BJ (cell line): ENCODE results near the gene PAM. TPM values are rescaled to one million over a fixed set of nuclear protein-coding genes. Genes with fewer than 3 reads are reported as not detected.

ENCODE experiments used
- CTCF ChIA-PET: fragments of 350-600 bp; formaldehyde crosslinking; extraction: SDS; loops from one replicate; lab custom pipeline; 2021; ENCODE audit warnings: antibody characterized with exemption, inconsistent platforms; lab: Yijun Ruan, JAX
- POLR2A ChIA-PET: fragments of 300-600 bp; sonication (Branson Sonifier 250); formaldehyde crosslinking; extraction: SDS; loops from one replicate; lab custom pipeline; 2021; ENCODE audit warnings: antibody characterized with exemption; lab: Charles Lee
- DNase-seq: peaks from one replicate; pipeline ENCODE4 v3.0.0-alpha.2; 2011; ENCODE audit warnings: low read depth
- H3K27me3 ChIP-seq: 2 replicates; pipeline ENCODE4 v1.6.0; 2011; ENCODE audit warnings: low read length; ENCODE audit not compliant: control insufficient read depth, insufficient read depth
- H3K36me3 ChIP-seq: 2 replicates; pipeline ENCODE4 v1.5.1; 2011; ENCODE audit warnings: low read length; ENCODE audit not compliant: control insufficient read depth, insufficient read depth
- H3K4me3 ChIP-seq: 2 replicates; pipeline ENCODE4 v1.5.1; 2011; ENCODE audit warnings: low read depth, mild to moderate bottlenecking, control low read depth, low read length
- polyA plus RNA-seq: library from polyadenylated mRNA; depleted of rRNA; stranded (reverse); fragments of >200 nt; gene quantifications from 2 replicates; pipeline ENCODE4 v1.2.3, GENCODE V29; 2011
- TF ChIP-seq, protein P1 (sequence below): IDR thresholded peaks from 2 replicates; pipeline ENCODE4 v1.5.1; 2011; ENCODE audit warnings: low read depth, mild to moderate bottlenecking, control low read depth, inconsistent platforms, low read length, moderate library complexity; ENCODE audit not compliant: insufficient read depth

The PAM gene
- polyA plus RNA-seq, 1 experiment = 256 TPM

DNA sequence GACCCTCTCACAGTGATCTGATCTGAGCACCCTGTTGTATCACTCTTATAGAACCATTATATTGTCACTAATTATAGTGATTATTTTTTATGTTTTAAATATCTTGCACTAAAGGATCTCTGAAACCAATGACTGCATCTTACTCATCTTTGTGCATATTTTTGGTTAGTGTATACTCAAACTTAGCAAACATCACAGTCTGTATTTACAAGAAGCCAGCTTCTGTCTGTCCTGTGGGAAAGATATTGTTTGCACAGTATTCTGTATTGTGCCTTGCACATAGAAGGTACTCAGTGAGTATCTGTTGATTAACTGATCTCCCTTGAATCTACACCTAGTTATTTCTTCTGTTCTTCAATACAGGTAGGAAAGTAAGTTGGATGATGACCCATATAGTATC, 131.5 kb downstream of the PAM start:
- Histone ChIP-seq H3K4me3 (no peak overlapping the region), H3K27me3 (no peaks in the 10 kb centered on the region), H3K36me3 (no peaks in the 10 kb centered on the region)
- DNase-seq = no peak
- POLR2A ChIA-PET = no interaction called here
- TF ChIP-seq, protein P1, sequence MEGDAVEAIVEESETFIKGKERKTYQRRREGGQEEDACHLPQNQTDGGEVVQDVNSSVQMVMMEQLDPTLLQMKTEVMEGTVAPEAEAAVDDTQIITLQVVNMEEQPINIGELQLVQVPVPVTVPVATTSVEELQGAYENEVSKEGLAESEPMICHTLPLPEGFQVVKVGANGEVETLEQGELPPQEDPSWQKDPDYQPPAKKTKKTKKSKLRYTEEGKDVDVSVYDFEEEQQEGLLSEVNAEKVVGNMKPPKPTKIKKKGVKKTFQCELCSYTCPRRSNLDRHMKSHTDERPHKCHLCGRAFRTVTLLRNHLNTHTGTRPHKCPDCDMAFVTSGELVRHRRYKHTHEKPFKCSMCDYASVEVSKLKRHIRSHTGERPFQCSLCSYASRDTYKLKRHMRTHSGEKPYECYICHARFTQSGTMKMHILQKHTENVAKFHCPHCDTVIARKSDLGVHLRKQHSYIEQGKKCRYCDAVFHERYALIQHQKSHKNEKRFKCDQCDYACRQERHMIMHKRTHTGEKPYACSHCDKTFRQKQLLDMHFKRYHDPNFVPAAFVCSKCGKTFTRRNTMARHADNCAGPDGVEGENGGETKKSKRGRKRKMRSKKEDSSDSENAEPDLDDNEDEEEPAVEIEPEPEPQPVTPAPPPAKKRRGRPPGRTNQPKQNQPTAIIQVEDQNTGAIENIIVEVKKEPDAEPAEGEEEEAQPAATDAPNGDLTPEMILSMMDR = no peak
- CTCF ChIA-PET = interaction anchor here (0.6 to 0.9 kb wide), 2 partner anchors 8 to 84 kb away, joined by 3 read pairs; no protein-coding TSS in a partner anchor

DNA sequence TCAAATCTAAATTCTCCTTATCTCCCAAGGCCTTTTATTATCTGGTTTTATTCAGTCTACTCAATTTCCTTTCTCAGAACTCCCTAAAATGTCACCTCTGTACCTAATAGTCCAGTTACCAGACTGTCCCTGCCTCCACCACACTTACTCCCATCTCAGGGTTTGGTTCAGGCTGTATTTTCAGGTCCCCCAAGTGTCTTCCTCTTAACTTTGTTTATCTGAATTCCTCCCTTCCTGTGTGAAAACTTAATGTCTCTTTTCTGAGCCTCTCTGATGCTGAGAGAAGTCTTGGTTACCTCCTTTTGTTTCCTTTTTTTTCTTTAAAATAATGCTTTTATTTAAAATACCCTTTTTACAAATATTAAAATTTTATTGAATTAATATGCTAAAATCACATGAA, 133.4 kb downstream of the PAM start:
- POLR2A ChIA-PET = no interaction called here
- DNase-seq = no peak
- CTCF ChIA-PET = no interaction called here
- H3K4me3 ChIP-seq = no peak overlapping the region
- no peaks in the 10 kb centered on the region for H3K36me3 ChIP-seq
- TF ChIP-seq, protein P1 = no peak
- H3K27me3 ChIP-seq = no peaks in the 10 kb centered on the region

DNA sequence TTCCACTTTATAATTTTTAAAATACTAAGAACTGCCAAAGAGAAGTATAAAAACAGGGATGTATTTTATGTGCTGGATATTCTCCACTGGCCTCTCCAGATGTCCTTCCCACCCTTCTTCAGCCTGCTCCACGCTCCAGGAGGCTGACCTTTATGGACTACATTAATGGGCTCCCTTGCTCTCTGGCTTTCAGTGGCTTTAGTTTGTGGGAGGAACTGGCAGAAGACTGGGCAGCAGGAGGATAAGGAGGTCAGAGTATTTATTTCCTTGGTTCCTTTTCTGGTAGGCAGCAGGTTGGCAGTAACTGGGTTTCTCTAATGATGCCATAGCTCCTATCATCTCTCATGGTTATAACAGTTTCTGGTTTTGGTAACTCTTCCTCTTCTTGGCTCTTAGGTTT, 133.9 kb downstream of the PAM start:
- Histone ChIP-seq H3K36me3 (no peaks in the 10 kb centered on the region), H3K4me3 (no peak overlapping the region), H3K27me3 (no peaks in the 10 kb centered on the region)
- ChIA-PET CTCF (no interaction called here), POLR2A (no interaction called here)
- TF ChIP-seq, protein P1 = no peak
- DNase-seq = no peak

DNA sequence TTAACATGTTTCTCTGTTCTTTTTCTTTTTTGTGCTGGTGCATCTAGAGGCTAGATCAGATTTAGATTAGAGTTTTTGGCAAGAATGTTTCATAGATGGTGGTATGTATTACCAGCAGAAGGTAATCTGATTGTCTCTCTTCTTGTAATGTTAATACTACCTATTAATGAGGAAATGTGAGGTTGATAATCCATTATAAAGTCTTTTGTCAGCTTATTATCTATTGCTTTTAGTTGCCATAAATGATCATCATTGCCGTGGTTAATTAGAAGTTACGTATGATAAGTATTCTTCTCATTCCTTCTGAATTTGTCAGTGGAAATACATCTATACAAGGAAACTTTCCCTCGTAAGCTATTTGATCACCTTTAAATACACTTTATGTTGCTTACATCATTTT, 135.0 kb downstream of the PAM start:
- ChIA-PET POLR2A (no interaction called here), CTCF (no interaction called here)
- Histone ChIP-seq H3K4me3 (no peak overlapping the region), H3K27me3 (no peaks in the 10 kb centered on the region), H3K36me3 (no peaks in the 10 kb centered on the region)
- DNase-seq = no peak
- TF ChIP-seq, protein P1 = no peak

DNA sequence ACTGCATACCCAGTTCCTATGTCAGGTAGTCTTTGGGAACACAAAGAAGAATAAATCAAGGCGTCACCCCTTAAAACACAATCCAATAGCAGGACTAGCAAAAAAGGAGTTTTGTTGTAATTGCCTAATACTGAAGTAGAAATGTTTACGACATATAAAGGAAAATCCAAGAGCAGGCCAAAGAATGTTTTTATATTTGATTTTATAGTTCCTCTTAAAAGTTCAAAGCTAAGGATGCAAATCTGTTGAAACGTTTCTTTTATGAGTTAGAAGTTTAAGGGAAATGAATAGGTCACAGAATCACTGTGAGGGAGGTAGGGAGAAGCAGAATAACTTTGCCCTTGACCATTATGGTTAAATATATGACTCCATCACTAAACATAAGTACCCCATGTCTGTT, 136.1 kb downstream of the PAM start:
- H3K27me3 ChIP-seq = no peaks in the 10 kb centered on the region
- POLR2A ChIA-PET = no interaction called here
- TF ChIP-seq, protein P1 = no peak
- CTCF ChIA-PET = no interaction called here
- DNase-seq = peak; percentile 39
- no peaks in the 10 kb centered on the region for H3K36me3 ChIP-seq
- no peak overlapping the region for H3K4me3 ChIP-seq
